GM19397 (cell line): Measurements from ENCODE around the gene DCHS1.

Experiments used
- ATAC-seq: cut with Tn5 transposase; IDR thresholded peaks from one replicate; pipeline ENCODE4 v1.9.1; 2021; ENCODE audit warnings: mild to moderate bottlenecking, moderate library complexity; ENCODE audit not compliant: unreplicated experiment

DCHS1 gene

DNA sequence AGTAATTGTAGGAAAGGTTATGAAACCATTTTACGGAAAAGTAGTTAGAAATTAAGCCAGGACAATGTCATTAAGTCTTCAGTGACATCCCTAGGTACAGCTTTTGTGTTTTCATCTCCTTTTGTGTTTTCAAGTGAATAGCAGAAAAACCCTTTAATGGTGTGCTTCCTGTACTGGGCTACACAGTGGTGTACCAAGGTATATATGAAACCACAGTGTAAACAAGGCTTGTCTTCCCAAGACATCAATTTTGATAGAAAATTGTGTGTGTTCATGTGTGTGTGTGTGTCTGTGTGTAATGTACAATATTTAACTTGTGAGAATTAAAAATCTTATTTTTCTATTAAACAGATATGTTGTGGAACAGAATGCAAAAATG, 18.6 kb upstream of the DCHS1 start:
- ATAC-seq = no peak

DNA sequence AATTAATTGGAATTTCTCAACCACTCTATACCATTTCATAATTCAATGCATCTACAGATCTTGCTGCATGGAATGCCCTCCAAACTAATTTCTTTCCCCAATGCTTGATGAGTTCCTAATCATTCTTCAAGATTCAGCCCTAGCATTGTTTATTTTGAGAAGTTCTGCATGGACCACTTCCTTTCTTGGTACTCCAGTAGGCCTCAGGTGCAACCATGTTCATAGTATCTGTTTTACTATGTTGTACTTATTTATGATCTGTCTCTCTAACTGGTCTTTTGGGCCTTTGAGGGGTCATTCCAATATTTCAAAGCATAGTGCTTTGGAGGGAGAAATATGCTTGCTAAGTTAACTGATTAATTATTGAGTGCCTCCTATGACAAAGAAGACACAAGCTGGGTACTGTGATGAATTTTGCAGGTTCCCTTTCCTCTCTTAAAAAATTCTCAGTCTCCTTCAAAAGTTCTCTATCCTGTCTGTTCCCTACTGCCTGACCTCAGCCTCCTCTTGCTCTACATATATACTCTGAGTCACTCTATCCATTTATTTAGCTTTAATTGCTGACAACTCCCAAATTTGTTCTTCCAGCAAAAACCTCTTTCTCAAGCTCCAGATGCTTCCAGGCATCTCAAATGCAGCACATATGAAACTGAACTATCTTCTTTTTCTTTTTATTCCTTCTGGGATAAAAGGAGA, 18.1 kb upstream of the DCHS1 start:
- no peak for ATAC-seq

DNA sequence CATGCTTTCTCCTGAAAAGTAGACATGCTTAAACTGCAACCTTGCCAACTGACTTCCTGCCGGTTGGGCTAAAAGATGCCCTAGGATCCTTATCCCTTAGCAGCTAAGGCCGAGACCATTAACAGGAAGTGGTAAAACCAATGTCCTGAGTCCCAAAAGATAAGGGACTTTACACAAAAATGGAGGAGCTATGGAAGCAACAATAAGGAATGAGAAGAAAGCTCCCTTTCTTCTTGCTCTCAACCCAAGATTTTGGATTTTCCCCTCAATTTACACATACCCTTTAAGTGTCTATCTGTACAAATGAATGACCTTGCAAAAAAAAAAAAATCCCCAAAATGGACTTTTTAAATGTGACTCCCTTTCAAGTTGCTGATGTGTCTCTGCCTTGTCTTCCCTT, 16.4 kb upstream of the DCHS1 start:
- no peak for ATAC-seq

DNA sequence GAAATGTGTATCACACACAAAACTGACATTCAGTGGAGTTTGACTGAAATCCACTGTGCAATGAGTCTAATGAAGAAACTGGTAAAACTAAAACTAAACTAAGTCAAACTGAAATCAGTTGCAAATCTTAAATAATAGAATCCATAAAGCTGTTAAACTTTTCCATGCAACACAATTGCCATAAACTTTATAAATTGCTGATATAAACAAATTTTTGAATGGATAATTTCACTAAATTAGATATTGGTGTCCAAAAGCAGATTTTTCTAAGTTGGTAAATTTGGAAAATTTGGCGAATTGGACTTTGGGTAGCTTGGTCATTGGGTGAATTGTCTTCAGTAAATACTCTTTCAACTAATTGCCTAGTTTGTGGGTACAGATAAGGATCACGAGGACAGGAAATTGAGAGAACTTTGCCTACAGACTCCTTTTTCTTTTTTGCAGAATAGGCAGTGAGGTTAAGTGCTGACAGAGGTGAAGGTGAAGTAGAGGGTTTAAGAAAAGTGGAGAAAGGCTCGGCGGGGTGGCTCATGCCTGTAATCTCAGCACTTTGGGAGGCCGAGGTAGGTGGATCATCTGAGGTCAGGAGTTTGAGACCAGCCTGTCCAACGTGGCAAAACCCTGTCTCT, 14.7 kb upstream of the DCHS1 start:
- ATAC-seq = no peak

DNA sequence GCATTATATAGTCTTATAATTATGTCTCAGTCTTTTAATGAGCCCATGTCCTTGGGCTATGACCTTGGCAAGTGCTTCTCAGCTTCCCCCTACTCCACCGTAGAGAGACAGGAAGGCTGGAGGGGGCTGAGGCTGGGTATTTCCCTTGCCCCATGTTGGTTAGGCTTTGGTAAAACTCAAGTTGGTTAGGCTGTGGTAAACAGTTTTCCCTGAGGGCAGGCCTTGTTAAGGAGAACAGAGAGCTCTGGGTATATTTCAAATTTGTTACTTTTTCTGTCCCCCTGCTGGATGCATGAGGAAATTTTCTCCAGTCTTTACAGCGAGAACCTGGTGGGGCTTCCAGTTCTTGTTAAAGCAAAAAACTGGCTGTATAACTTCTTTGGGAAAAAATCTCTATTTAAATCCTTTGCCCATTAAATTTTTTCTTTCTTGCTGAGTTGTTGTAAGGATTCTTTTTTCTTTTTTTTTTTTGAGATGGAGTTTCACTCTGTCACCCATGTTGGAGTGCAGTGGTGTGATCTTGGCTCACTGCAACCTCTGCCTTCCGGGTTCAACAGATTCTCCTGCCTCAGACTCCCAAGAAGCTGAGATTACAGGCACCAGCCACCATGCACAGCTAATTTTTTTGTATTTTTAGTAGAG, 12.2 kb upstream of the DCHS1 start:
- no peak for ATAC-seq

DNA sequence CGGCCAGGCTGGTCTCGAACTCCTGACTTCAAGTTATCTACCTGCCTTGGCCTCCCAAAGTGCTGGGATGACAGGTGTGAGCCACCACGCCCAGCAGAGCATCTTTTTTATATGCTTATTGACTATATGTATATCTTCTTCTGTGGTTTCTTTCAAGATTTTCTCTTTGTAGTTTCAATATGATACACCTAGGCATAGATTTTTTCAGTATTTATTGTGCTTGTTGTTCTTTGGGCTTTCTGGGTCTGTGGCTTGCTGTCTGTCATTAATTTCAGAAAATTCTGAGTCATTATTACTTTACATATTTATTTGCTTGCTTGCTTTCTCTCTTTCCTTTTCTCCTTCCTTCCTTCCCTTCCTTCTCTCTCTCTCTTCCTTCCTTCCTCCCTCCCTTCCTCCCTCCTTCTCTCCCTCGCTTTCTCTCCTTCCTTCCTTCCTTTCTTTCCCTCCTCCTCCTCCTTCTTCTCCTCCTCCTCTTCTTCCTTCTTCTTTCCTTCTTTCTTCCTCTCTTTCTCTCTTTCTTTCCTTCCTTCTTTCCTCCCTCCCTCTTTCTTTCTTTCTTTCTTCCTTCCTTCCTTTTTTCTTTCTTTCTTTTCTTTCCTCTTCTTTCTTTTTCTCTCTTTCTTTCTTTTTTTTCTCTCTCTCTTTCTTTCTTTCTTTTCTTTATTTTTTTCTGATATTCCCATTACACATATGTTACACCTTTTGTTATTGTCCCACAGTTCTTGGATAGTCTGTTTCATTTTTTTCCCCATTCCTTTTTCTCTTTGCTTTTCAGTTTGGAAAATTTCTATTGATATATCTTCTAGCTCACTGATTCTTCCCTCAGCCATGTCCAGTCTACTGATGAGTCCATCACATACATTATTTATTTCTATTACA, 10.9 kb upstream of the DCHS1 start:
- no peak for ATAC-seq

DNA sequence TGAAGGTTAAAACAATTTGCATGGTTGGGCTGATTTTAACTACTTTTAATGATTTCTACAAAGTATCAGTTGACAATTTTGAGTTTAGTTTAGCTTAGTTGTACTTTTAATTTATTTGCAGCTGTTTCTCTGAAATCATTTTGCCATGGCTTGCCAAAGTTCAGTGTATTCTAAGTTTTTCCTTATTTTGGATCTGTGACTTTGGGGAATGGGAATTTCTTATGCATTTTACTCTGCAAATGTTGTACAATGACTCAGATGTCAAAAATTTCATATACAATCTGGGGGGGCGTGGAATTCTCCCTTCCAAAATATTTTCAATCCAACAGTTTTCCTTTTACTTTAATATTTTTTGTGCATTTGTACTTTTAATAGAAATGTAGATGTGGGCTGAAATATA, 8.9 kb upstream of the DCHS1 start:
- no peak for ATAC-seq

DNA sequence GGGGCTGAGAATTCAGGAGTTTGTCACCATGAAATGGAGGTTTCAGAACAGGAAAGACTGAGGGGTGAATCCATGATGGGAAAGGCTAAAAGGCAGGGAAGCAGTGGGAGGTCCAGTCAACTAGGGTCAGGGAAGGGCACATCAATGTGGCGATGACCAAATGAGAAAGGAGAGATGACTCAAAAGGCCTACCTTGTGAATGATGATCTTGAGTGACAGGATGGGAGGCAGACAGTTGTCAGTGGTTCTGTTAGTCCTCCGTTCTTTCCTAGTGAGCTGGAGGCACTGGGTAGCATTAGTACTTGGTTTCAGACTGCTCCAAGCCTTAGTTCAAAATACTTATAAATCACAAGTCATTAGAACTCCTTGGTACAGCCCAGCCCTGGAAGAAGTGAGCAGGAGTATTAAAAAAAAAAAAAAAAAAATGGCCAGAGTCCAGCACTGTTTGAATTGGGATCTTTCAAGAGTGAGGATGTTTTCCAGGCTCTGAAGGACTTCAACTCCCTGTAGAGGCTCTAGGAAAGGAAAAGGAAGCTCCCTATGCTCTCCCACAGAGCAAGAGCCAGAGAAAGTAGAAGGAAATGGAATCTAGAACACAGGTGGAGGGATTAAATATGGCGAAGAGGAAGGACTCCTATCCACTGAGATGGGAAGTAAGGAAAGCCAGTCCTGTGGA, 8.3 kb upstream of the DCHS1 start:
- no peak for ATAC-seq

DNA sequence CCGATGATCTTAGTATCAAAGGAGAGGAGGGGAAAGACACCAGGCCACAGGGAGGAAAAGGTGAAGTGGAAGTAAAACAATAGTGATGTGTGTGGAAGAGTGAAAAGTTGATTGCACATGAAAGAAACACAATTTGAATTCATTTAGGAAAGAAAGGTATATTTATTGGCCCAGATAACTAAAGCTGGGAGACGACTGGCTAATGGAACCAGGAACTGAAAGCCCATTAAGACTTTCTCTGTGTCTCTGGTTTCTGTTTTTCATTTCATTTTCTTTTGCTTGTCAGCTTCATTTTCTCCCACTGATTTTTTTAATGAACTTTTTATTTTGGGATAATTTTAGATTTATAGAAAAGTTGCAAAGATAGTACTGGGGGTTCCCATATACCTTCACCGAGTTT, 5.1 kb upstream of the DCHS1 start:
- no peak for ATAC-seq

DNA sequence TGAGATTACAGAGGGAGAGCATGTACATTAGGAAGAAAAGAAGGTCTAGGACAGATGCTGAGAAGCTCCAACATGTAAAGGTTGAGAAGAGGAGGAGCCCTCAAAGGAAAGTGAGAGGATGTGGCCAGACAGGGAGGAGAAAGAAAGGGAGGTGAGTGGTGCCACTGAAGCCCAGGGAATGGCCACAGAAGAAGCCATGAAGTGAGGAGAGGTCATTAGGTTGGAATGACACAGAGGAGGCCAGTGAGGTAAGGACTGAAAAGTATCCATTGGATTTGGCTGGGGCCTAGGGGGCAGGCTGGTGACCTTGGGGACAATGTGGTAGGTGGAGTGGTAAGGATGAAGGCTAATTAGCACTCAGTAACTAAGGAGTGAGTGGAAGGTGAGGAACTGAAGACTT, 3.0 kb upstream of the DCHS1 start:
- ATAC-seq = no peak

DNA sequence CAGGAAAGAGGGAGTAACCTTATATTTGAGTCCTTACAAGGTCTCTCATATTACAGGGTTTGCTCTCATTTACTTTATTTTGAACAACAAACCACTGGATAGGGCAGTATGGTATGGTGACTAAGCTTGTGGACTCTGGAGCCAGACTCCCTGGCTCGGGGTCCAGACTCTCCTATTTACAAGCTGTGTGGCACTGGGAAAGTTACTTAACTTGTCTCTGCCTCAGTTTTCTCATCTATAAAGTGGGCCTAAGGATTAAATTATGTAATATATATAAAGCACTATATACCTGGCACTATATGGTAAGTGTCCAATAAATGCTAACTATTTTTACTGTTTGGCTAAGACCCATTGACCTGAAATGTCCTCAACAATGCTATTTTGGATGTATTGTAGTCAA, 1.7 kb upstream of the DCHS1 start:
- no peak for ATAC-seq

DNA sequence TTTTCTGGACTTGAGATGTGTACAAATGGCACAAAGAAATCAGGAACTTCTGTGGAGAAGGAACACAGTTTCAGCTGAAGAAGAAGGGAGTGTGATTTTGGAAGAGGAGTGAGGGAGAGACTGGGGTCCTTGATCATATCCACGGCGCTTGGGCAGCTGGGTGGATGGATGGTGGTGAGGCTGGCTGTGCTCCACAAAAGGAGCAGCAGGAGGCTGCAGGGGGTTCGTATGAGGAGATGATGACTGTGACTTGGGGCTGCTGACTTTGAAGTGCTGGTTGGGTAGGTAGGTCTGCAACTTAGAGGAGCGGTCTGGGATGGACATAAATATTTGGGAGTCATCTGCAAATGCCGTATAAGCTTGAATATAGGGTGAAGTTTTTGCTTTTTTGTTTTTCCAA, 1.3 kb upstream of the DCHS1 start:
- no peak for ATAC-seq

DNA sequence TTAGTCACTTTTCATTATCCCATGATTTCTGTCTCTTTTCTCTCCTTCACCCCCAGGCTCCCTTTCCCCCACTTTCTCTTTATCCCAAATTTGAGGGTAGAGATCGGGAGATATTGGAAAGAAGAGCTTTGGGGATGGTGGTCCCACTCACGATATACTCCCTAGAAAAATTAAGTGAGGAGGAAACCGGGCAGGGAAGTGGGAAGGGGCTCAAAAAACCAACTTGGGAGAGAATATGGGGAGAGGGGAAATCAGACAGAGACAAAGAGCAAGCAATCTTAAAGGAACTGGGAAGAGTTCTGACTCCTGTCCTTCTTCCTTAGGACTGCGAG, 941 bp upstream of the DCHS1 start:
- no peak for ATAC-seq

DNA sequence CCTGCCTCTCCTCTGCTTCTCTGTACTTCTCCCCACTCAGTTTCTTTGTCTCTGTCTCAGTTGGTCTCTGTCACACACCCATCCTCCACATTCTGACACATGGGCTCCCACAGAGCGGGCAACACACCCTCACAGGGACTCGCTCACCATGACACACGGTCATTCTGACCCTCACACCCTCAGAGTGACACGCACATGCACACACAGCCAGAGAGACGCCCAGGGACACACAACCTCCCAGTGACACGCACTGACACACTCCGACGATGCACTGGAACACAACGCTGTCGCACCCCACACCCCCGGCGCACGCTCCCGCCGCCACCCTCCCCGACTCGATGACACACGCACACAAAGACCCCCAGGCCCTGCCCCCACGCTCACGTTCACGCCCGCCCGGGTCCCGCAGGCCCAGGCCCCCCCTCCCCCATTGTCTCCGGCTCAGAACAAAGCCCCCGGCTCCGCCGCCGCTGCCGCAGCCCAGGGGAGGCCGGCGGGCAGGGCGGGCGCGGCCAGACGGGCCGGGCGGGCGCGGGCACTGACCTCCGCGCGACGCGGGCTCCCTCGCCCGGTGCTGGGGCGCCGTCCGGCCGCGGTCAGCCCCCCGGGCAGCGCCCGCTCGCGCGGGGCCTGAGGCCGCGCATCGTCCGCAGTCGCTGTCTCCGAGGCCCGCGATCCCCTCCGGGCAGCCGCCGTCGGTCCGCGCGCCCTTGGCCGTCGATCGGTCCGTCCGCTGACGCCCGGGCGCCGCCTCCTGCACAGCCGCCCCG, 404 bp downstream of the DCHS1 start:
- no peak for ATAC-seq

DNA sequence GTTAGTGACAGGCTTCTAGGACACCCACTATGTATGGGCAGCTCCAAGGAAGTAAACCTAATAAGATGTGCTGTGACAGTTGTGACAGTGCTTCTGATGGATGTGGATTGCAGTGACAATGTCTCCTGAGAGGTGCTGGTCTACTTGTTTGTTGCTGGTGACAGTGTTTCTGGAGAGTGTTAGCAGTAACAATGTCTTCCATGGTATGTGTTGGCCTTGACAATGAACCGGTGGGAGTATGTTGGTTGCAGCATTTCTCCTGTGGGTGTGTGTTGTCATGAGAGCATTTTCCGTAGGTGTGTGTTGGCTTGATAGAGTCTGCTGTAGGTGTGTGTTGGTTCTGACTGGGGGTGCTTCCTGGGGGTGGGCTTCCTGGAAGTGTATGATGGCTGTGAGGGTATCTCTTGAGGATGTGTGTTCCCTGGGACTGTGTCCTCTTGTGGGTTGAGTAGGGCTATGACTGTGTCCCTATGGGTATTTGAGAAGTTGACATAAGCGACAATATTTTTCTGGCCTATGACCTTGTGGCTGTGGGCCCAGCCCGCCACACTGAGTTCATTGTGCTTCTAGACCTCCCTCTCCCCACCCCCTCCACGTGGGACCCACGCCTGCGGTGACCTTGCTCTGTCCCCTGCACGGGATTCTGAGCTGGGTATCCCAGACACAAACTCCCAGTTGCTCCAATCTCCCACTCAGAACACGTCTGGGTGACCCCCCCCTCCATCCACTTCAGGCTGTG, 1.2 kb downstream of the DCHS1 start:
- ATAC-seq = no peak

DNA sequence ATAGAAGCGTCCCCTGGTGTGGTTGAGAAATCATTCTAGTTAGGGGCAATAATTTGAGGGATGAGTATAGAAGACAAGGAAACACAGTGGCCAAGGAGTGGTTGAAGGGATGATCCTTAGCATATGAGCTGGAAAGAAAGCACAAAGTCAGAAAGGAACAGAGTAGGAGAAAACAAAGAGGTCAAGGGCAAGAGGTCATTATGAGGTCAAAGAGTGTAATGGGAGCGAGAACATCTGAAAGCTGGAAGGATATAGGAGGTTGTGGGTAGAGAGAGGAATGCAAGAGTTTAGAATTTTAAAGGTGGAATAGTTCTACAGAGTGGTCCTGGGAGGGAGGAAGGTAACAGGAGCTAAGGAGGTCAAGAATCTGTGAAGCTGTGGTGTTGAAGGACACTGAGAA, 2.0 kb downstream of the DCHS1 start:
- no peak for ATAC-seq

DNA sequence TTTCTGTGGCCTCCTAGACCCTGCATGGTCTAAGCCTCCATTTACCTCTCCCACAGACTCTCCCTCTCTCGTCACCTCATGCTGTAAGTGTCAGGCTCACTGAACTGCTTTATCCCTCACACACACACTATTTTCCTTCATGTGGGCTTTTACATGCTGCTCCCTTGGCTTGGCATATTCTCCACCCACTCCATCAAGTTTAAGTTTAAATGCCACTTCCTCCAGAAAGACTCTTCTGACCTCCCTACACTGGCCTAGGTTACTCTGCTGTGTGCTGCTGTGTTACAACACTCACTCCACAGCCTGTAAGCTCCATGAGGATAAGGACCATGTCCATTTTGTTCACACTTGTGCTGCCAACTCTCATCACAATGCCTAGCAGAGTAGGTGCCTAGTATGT, 2.5 kb downstream of the DCHS1 start:
- no peak for ATAC-seq

DNA sequence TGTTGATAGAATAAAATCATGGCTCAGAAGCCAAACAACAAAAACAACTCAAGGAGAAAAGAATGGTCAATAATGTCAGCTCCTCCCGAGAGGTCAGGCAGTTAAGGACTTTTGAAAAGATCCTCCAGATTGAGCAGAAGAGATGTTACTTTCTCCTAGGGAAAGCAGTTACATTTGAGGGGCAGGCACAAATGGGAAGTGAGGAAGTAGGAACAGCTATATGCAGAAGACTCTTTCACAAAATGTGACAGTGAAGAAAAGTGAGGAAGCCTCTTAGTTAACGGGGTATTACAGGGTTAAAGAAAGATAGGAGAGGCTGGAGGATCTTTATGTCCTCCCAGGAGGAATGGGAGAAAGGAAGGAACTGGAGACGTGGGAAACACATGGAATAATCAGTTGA, 3.4 kb downstream of the DCHS1 start:
- no peak for ATAC-seq

DNA sequence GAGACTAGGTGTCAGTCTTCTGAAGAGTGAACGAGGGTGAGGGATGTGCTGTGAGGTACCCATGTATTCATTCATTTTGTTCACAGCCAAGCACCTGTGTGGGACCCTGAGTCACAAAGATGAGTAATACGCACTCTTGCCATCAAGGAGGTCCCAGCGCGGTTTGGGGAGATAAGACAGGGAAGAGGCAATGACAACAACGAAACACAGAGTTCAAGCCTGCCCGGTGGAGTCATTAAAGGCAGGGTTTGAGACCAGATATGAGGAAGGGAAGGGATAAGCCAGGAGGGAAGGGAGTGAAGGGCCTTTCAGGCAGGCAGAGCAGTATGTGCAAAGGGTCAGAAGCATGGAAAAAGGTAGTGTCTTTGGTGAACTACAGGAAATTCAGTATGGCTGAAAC, 4.6 kb downstream of the DCHS1 start:
- no peak for ATAC-seq

DNA sequence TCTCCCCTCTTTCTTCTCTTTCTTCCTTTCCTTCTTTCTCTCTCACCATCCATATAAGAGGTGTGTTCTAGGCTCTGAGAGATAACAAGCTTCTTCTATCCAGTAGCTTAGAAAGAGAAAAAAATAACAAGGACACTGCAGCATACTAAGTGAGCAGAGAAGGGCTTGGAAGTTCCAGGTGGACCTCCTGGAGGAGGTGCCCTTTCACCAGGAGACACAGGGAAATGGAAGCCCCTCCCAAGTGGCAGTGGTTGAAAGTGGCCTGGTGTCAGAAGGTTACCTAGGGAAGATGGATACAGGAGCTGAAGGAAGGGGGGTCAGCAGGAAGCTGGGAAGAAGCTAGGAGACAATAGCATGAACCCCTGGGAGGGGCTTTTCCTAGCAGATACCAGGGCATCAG, 5.5 kb downstream of the DCHS1 start:
- no peak for ATAC-seq
